ENCODE data around the gene LRRK1. TPM values are rescaled to one million over a fixed set of nuclear protein-coding genes. Genes with fewer than 3 reads are reported as not detected.

The LRRK1 gene
- total RNA-seq, 1 experiment from 2014 or later = 7.0 TPM

DNA sequence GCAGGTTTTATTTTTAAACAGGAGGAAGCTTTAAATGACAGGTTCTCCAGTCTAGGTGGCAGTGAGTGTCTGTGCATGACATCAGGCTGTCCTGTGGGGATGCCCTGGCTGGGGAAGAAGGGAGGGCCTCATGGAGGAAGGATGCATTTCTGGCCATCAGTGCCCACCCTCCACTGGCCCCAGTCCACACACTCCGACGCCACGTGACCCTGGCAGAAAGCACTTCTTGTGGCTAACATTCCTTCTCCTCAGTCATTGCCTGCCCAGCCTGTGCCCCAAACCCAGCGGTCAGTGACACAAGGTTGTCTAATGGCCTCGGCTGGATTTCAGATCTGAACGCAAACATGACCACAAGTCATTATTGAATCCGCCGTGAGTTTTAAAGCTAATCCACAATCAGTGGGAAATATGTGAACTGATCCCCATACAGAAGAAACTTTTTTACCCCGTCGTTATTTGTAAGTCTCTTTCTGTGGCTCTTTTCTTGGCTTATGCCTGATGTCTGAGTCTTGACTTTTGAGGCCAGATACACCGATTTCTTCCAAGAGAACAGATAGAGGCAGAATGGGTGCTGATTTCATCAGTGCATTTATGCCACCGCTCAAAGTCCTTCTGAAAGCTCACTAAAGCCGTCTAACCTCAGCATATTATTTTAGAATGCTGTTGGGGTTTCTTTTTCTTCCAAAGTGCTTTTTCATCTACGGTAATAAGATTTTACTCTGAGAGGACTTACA lies 17.3 kb upstream of the LRRK1 start:
- H3K4me3 ChIP-seq (ENCODE audit: low read length) = no peak overlapping the region
- peak overlapping the region; percentile 5; the same call in 1 of the 2 replicates for H3K9ac ChIP-seq (ENCODE audit: low read length)
- DNase-seq (no peak), ATAC-seq (peak; percentile 3; the same call in 1 of the 2 replicates)
- H2AFZ ChIP-seq (ENCODE audit: low read length) = no peak overlapping the region
- H3K9me3 ChIP-seq (ENCODE audit: low read length) = no peaks in the 10 kb centered on the region
- peaks cover 48% of the 10 kb centered on the region for H4K20me1 ChIP-seq (ENCODE audit: low read length)
- no peaks in the 10 kb centered on the region for H3K27me3 ChIP-seq (ENCODE audit: low read length)
- ChIA-PET POLR2A (ENCODE audit: unreplicated experiment) (interaction anchor here (0.5 kb wide), 1 partner anchor 280 kb away, joined by 3 read pairs; no protein-coding TSS in a partner anchor), CTCF (interaction anchor here (1.0 kb wide), 1 partner anchor 17 kb away, joined by 3 read pairs; no protein-coding TSS in a partner anchor)
- H3K79me2 ChIP-seq (ENCODE audit: low read length) = no peaks in the 10 kb centered on the region; the same call in 1 of the 2 replicates
- peak overlapping the region; percentile 72 for H3K27ac ChIP-seq (ENCODE audit: low read length)
- no peaks in the 10 kb centered on the region; the same call in 1 of the 2 replicates for H3K4me1 ChIP-seq (ENCODE audit: insufficient read depth, low read length)
- H3K4me2 ChIP-seq (ENCODE audit: low read length) = no peak overlapping the region
- H3K9me2 ChIP-seq (replicated peaks; ENCODE audit: low read length) = no peaks in the 10 kb centered on the region
- H3K36me3 ChIP-seq (ENCODE audit: low read depth, low read length) = peaks cover 99% of the 10 kb centered on the region
- TF ChIP-seq EZH2phosphoT487 (IDR thresholded peaks at IDR 0.05; ENCODE audit: borderline replicate concordance, low read length) (no peak), EZH2 (IDR thresholded peaks at IDR 0.05; ENCODE audit: low read length, unreplicated experiment) (no peak)
- TF ChIP-seq, protein P1, sequence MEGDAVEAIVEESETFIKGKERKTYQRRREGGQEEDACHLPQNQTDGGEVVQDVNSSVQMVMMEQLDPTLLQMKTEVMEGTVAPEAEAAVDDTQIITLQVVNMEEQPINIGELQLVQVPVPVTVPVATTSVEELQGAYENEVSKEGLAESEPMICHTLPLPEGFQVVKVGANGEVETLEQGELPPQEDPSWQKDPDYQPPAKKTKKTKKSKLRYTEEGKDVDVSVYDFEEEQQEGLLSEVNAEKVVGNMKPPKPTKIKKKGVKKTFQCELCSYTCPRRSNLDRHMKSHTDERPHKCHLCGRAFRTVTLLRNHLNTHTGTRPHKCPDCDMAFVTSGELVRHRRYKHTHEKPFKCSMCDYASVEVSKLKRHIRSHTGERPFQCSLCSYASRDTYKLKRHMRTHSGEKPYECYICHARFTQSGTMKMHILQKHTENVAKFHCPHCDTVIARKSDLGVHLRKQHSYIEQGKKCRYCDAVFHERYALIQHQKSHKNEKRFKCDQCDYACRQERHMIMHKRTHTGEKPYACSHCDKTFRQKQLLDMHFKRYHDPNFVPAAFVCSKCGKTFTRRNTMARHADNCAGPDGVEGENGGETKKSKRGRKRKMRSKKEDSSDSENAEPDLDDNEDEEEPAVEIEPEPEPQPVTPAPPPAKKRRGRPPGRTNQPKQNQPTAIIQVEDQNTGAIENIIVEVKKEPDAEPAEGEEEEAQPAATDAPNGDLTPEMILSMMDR (conservative IDR thresholded peaks at IDR 0.05; ENCODE audit: low read depth, low read length) = no peak
- intact Hi-C loops (cut with micrococcal nuclease) = no loop called here
- BruUV-seq (replicated peaks) = TSS peak; percentile 86
- H3F3A ChIP-seq (ENCODE audit: low read length, unreplicated experiment) = peaks cover 91% of the 10 kb centered on the region

DNA sequence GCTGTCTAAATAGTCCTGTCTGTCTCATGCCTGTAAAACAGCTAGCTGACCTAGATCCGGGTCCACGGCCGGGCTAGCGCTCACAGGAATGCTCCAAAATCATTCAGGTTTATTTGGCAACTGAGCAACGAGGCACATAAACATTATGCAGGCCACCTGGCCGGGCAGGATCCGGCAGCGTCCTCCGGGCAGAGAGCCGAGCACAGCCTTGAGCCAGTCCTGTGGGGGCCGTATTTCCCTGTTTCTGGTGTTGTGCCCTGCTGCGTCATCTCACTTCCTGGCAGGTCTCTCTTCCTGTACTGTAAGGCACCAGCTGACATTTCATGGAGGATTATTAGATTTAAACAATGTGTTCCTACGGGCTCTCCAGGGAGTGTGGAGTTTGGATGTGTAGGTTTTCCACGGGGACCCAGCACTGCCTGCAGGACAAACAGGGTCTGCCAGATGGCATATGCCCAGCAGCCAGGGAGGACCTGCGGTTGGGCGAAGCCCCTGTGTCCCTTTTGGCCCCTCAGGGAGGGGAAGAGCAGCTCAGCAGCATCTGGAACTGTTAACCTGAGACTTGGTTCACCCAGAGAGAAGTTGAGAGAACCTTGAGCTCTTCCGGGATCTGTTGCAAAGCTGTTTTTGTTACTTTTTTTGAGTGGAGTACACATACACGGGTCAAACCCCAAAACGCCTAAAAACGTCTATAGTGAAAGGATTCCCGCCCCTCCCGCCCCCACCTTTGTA lies 16.6 kb upstream of the LRRK1 start:
- Histone ChIP-seq H3F3A (ENCODE audit: low read length, unreplicated experiment) (peaks cover 91% of the 10 kb centered on the region), H3K4me2 (ENCODE audit: low read length) (no peak overlapping the region), H3K4me1 (ENCODE audit: insufficient read depth, low read length) (no peaks in the 10 kb centered on the region; the same call in 1 of the 2 replicates), H4K20me1 (ENCODE audit: low read length) (peaks cover 49% of the 10 kb centered on the region), H3K36me3 (ENCODE audit: low read depth, low read length) (peaks cover 99% of the 10 kb centered on the region), H2AFZ (ENCODE audit: low read length) (no peak overlapping the region), H3K27ac (ENCODE audit: low read length) (peak overlapping the region; percentile 72), H3K9me3 (ENCODE audit: low read length) (no peaks in the 10 kb centered on the region), H3K79me2 (ENCODE audit: low read length) (no peaks in the 10 kb centered on the region; the same call in 1 of the 2 replicates), H3K9me2 (replicated peaks; ENCODE audit: low read length) (no peaks in the 10 kb centered on the region), H3K4me3 (ENCODE audit: low read length) (no peak overlapping the region), H3K27me3 (ENCODE audit: low read length) (no peaks in the 10 kb centered on the region), H3K9ac (ENCODE audit: low read length) (peak overlapping the region; percentile 5)
- no peak for TF ChIP-seq EZH2 (IDR thresholded peaks at IDR 0.05; ENCODE audit: low read length, unreplicated experiment)
- TF ChIP-seq, protein P1 (conservative IDR thresholded peaks at IDR 0.05; ENCODE audit: low read depth, low read length) = no peak
- TF ChIP-seq EZH2phosphoT487 (IDR thresholded peaks at IDR 0.05; ENCODE audit: borderline replicate concordance, low read length) = no peak
- DNase-seq (peak; percentile 65), ATAC-seq (peak; percentile 51)
- intact Hi-C loops (cut with micrococcal nuclease) = no loop called here
- BruUV-seq (replicated peaks) = no TSS peak
- POLR2A ChIA-PET (ENCODE audit: unreplicated experiment) = no interaction called here
- CTCF ChIA-PET = no interaction called here
